Ishikawa (cell line): ENCODE results near the gene CEP128.

ENCODE experiments used
- EP300 ChIP-seq: IDR thresholded peaks from 2 replicates; pipeline ENCODE4 v1.6.1; 2012; ENCODE audit warnings: borderline replicate concordance
- USF1 ChIP-seq: IDR thresholded peaks from 2 replicates; pipeline ENCODE4 v1.6.1; 2012

GRCh38 chr14:80772504-80772903 lies 169.0 kb downstream of the CEP128 start:
- TF ChIP-seq EP300, result no peak
- no peak for TF ChIP-seq USF1
